ENCODE measurements around the gene HAGHL.

DNA sequence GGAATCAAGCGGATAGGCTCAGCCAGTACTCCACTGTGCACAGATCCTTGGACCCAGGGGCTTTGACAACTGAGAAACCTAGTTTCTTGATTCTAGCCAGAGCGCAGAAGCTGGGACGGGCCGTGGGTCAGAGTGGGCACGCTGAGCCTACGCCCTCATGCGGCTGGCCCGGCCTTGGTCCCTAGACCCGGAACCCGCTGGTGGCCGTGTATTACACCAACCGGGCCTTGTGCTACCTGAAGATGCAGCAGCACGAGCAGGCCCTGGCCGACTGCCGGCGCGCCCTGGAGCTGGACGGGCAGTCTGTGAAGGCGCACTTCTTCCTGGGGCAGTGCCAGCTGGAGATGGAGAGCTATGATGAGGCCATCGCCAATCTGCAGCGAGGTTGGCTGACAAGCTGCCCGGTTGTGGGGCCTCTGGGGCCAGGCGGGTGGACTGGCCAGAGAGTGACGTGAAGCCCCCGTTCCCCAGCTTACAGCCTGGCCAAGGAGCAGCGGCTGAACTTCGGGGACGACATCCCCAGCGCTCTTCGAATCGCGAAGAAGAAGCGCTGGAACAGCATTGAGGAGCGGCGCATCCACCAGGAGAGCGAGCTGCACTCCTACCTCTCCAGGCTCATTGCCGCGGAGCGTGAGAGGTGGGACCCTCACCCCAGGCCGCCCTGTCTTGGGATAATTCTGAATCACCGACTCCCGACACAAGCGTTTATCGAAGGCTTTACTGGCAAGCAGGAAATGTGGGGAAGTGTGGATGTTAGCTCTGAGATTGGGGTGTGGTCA is 45.8 kb upstream of the HAGHL start:
- TF ChIP-seq, protein P1, sequence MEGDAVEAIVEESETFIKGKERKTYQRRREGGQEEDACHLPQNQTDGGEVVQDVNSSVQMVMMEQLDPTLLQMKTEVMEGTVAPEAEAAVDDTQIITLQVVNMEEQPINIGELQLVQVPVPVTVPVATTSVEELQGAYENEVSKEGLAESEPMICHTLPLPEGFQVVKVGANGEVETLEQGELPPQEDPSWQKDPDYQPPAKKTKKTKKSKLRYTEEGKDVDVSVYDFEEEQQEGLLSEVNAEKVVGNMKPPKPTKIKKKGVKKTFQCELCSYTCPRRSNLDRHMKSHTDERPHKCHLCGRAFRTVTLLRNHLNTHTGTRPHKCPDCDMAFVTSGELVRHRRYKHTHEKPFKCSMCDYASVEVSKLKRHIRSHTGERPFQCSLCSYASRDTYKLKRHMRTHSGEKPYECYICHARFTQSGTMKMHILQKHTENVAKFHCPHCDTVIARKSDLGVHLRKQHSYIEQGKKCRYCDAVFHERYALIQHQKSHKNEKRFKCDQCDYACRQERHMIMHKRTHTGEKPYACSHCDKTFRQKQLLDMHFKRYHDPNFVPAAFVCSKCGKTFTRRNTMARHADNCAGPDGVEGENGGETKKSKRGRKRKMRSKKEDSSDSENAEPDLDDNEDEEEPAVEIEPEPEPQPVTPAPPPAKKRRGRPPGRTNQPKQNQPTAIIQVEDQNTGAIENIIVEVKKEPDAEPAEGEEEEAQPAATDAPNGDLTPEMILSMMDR (IDR thresholded peaks at IDR 0.05), result peak in 1 of 4 donors; percentile 19
- no peak for TF ChIP-seq POLR2A (IDR thresholded peaks at IDR 0.05)
